HCT116 (cell line): ENCODE results near the gene ZSWIM8.

Experiments used
- CTCF ChIP-seq, 3 experiments: fragments of 200-600 bp in 1 of 3; sonication (generic) in 1 of 3; IDR thresholded peaks in 2 of 3; conservative IDR thresholded peaks in 1 of 3; 2 replicates each; pipeline ENCODE4 v1.5.1; 2012 to 2017; ENCODE audit warnings: low read depth in 2 of 3, low read length in 2 of 3, antibody characterized with exemption in 1 of 3, borderline replicate concordance in 1 of 3, control low read depth in 1 of 3, mild to moderate bottlenecking in 1 of 3, mixed read lengths in 1 of 3, mixed run types in 1 of 3, moderate library complexity in 1 of 3; ENCODE audit not compliant: insufficient read depth in 1 of 3
- EZH2 ChIP-seq: fragments of 200-600 bp; sonication (generic); IDR thresholded peaks from 2 replicates; pipeline ENCODE4 v1.6.1; 2017; ENCODE audit warnings: antibody characterized with exemption, mixed run types
- MAX ChIP-seq: IDR thresholded peaks from 2 replicates; pipeline ENCODE4 v1.6.1; 2012
- POLR2A ChIP-seq: IDR thresholded peaks from 2 replicates; pipeline ENCODE4 v1.7.0; 2011; ENCODE audit warnings: borderline replicate concordance; ENCODE audit not compliant: insufficient read depth, insufficient read length; ENCODE audit errors: extremely low read depth
- POLR2AphosphoS5 ChIP-seq: IDR thresholded peaks from 2 replicates; pipeline ENCODE4 v1.6.1; 2011; ENCODE audit warnings: mild to moderate bottlenecking, low read depth, low read length, moderate library complexity
- YY1 ChIP-seq: IDR thresholded peaks from 2 replicates; pipeline ENCODE4 v1.6.1; 2011; ENCODE audit warnings: low read length, low read depth, moderate library complexity, mild to moderate bottlenecking; ENCODE audit not compliant: insufficient replicate concordance; ENCODE audit errors: extremely low read depth

- no peak for TF ChIP-seq CTCF (IDR thresholded peaks at IDR 0.05 in 2 of 3, conservative IDR thresholded peaks at IDR 0.05 in 1 of 3; ENCODE audit: borderline replicate concordance in 1 of 3, insufficient read depth in 1 of 3, low read depth in 2 of 3, low read length in 2 of 3)
- TF ChIP-seq EZH2, result no peak
- TF ChIP-seq YY1, result no peak
- no peak for TF ChIP-seq MAX
- TF ChIP-seq POLR2AphosphoS5, result no peak
- no peak for TF ChIP-seq POLR2A
Observed at GRCh38 chr10:73763343-73763742, 22.1 kb upstream of the ZSWIM8 start.
